HG03571 (cell line): ENCODE results near the gene ACLY.
"Not testable (repeated sequence)": the region's sequence is repeated elsewhere in the genome, so short reads cannot be mapped to it uniquely, and the experiment has no call there.

ENCODE experiments used
- ATAC-seq: cut with Tn5 transposase; IDR thresholded peaks from one replicate; pipeline ENCODE4 v1.9.1; 2021; ENCODE audit not compliant: unreplicated experiment

The ACLY gene

GRCh38 chr17:41941168-41941567 is 22.4 kb upstream of the ACLY start:
- ATAC-seq = no peak

DNA sequence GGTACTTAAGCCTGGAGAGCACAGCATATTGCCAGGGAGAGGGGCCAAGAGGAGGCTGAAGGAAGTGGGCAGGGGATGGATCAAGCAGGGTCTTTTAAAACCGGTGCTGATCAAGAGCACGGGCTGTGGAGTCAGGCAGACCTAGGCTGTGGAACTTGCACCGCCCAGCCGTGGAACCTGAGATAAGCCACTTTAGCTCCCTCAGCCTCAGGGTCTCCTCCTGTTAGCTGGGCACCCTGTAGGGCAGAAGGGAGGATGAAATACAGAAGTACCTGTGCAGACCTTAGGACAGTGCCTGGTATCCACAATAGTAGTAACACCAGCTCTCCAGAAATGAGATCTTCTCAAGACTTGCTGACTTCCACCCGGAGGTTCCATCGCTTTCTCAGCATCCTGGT is 20.9 kb upstream of the ACLY start:
- ATAC-seq = no peak

GRCh38 chr17:41939044-41939692 is 20.4 kb upstream of the ACLY start:
- ATAC-seq = no peak

DNA sequence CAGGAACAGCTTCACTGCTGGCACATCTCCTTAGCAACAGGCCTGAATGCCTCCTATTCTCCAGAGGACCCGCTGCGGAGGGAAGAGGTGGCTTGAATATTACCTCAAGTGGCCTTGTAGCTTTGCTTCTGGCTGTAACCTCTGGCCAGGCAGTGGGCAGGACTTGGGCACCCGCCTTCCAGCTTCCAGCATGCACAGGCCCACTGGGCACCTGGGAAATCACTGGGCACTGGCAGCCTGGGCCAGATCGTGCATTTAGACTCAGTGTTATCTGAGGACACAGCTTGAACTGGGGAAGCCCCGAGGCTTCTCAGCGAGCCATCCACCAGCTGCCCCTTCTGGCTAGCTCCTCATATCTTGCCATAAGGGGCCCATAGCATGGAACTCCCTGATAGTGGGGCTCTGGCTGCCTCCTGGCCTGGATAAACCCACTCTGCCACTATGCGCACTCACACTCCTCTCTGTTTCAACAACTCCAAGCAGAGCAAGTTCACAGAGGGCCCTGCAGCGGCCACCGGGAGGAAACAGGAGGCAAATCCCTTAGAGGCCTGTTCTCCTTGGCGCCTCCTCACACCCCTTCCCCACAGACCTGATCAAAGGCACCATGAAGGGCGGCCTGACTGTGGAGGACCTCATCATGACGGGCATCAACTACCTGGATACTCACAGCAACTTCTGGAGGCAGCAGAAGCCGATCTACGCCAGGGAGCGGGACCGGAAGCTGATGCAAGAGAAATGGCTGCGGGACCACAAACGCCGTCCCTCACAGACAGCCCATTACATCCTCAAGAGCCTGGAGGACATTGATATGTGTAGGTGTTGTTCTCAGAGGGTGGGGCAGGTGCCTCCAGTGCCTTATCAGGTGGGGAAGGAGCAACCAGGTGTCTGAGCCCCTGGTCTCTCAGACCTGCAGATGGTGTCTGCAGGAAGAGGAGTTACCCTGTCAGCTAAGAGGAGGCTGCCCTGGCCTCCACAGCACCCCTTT is 19.5 kb upstream of the ACLY start:
- no peak for ATAC-seq

DNA sequence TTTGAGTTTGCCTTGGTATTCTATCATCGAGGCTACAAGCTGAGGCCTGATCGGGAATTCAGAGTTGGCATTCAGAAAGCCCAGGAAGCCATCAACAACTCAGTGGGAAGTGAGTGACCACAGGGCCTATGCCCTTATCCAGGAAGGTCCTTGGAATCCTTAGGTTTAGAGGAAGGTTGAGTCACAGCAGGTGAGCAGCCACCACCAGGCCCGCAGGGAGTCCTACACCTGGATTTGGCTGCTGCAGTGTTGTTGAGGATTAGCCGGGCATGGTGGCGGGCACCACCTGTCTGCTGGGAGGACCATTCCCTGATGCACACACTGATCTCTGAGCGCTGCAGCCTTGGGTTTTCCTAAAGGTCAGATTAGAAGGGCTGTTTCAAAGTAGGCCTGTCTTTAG is 16.9 kb upstream of the ACLY start:
- ATAC-seq = no peak

GRCh38 chr17:41932816-41933389 is 14.2 kb upstream of the ACLY start:
- ATAC-seq = no peak

GRCh38 chr17:41931715-41932114 is 13.0 kb upstream of the ACLY start:
- not testable (repeated sequence) for ATAC-seq

GRCh38 chr17:41930833-41931156 is 12.0 kb upstream of the ACLY start:
- peak; percentile 14 for ATAC-seq

DNA sequence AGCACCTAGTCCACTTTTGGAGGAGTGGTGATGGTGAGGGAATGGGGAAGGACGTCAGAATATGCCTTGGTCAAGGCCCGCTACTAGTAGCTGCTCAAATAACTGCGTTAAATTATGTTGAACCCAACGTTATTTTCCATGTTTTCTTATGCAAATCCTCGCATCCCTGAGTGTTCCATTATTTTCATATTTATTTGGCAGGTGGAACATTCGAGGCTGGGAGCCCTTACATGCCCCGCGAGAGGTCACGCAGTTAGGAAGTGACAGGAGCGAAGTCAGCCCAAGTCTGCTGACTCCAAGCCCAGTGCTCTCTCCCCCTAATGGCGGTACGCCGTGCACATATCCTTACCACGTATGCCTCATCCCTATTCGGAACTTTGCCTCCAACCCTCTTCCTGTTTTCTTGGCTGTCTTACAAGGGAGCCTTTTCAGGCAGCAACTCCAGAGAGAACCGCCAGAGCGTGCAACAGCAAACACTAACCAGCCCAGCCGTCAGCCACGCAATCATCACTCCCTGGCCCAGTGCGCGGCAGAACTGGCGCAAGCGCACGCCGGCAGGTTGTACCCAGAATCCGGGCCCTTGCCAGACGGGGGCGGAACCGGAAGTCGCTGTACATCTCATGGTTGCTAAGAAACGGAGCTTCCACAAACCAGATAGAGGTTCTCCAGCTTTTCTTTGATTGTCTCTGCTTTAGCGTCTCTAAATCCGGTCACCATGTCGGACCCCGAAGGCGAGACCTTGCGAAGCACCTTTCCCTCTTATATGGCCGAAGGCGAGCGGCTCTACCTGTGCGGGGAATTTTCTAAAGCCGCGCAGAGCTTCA is 11.5 kb upstream of the ACLY start, which contains the start of gene ODAD4:
ODAD4 (plus strand) TSS at position 609 of the 824 bp plus-strand sequence; CDS start at position 716, 107 bp downstream.
- peak; percentile 92 for ATAC-seq

DNA sequence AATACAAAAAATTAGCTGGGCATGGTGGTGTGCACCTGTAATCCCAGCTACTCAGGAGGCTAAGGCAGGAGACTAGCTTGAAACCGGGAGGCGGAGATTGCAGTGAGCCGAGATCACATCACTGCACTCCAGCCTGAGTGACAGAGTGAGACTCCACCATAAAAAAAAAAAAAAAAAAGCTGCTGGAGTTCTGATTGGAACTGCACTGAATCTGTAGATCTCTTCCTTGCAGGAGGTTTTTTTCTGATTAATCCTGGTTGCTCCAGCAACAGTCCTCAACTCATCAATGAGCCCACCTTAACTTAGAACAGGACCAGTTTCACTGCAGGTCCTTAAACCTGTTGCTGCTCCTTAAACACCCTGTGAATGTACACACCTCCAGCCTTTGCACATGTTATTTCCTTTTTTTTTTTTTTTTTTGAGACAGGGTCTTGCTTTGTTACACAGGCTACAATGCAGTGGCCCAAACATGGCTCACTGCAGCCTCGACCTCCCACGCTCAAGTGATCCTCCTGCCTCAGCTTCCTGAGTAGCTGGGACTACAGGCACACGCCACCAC is 10.0 kb upstream of the ACLY start:
- ATAC-seq = no peak

DNA sequence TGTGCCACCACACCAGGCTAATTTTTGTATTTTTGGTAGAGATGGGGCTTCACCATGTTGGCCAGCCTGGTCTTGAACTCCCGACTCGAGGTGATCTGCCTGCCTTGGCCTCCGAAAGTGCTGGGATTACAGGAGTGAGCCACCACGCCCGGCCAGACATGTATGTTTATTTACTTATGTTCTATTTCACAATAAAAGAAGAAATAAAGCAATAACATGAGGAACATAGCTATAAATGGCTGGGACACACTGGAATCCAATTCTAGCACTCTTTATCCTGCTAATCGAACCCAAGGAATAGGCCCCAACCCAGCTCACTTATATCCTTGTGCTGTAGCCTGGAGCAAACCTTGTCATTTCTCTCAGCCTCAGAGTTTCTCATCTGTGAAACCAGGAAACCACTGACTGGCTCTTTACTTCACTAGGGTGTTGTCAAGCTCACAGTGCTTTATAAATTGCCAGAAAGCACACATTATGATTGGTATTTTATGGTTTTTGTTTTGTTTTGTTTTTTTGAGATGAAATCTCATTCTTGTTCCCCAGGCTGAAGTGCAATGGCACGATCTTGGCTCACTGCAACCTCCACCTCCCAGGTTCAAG is 7.3 kb upstream of the ACLY start:
- ATAC-seq = no peak

- no peak for ATAC-seq
These were observed 1.8 kb upstream of the ACLY start for GRCh38 chr17:41920580-41920955.

GRCh38 chr17:41919840-41920579 is 1.3 kb upstream of the ACLY start:
- ATAC-seq = no peak

GRCh38 chr17:41919165-41919817 is 540 bp upstream of the ACLY start:
- peak; percentile 15 for ATAC-seq

DNA sequence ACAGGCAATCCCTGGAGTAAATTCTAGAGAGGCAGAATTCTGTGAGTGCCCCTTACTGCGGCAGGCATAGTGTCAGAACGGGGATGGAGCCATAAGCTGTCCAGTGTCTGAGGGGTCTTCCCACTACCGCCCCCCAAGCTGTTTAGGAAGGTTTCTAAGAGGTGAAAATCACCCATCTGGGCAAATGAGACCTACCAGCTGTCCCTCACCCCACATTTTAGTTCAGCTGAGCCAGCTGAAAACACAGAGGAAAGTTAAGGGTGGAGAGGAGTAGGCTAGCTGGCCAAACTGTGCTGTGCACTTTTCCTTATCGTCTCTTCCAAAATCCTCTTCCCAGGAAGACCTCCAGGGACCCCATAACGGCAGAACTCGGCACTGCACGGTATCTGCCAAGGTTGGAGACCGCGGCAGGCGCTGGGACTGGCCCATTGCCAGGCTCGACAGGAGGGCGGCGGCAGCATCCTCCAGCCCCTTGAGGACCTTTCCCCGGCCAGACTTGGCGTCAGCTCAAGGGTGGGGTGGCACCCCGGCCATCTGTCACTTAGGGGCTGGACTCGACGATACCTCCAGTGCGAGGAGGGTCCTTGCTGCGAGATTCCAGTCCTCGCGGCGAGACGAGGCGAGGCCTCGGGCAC is 955 bp downstream of the ACLY start:
- ATAC-seq = no peak

GRCh38 chr17:41917192-41917591 is 1.6 kb downstream of the ACLY start:
- ATAC-seq = no peak

DNA sequence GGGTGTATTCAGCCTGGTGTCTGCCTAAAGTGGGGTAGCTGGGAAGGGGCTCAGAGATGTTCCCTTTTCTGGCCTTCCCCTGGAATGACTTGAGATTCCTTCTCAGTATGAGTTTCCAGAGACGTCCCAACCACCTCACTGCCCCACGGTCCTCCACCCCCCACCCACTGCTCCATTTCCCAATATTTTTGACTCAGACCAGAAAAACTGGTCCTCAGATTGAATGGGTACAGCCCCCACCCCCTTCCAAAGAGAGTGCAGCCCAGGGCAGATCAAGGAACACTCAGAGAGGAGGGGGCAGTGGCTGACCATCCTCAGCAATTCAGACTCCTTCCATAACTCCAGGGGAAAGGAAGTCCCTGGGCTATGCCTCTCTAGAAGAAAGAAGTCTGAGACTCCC is 3.2 kb downstream of the ACLY start:
- ATAC-seq = no peak

DNA sequence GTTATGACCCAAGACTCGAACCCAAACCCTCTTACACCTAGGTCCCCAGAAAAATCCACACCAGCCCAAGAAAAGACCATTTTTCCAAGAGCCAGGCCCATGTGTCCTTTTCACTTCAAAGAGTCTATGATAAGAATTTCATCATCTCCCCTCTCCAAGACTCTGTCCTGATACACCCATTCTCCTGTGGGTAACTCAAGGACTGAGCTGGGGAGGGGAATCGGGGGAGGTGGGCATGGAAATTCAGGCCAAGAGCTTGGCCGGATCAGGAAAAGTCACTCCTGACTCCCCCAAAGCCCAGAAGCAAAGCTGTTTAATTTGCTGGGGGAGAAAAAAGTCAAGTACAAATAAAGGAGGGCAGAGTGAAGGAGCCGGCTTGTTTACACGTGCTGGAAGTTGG is 3.7 kb downstream of the ACLY start:
- no peak for ATAC-seq

- ATAC-seq = no peak
These were observed 4.4 kb downstream of the ACLY start for GRCh38 chr17:41914358-41914766.
